ENCODE results near the gene CCL17.

DNA sequence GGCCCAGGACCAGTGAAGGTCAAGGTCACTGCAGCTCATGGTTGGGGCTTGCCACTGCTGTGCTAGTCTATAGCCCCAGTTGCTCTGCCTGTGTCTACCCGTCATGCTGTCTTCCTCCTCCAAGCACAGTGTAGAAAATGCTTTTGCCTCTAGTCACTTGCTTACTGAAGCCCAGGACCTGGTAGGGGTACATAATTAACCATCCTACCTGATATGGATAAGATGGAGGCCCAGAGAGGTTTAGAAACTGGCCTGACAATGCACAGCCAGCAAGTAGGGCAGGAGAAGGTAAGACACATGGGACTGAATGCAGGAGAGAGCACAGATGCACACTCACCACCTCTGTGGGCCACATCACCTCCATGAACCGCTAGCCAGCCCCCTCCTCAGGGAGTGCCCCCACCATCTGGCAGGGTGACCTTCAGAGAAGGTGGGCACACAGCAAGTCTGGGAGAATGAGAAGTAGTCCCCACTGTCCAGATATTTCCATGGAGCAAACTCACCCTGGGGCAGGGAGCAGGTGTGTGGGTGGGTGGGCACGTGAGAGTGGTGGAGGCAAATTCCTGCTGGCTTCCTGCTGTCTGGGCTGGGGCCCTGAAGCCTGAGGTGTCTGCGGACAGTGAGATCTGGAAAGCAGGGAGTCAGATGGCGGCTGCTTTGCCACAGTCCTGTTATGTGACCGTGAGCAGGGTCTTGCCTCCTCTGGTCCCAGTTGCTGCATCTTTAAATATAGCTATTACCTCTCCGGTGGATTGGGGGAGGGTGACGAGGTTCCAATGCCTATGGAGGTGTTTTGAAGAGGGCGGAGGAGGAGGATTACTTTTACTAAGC is 31.2 kb upstream of the CCL17 start:
- TF ChIP-seq, protein P1, sequence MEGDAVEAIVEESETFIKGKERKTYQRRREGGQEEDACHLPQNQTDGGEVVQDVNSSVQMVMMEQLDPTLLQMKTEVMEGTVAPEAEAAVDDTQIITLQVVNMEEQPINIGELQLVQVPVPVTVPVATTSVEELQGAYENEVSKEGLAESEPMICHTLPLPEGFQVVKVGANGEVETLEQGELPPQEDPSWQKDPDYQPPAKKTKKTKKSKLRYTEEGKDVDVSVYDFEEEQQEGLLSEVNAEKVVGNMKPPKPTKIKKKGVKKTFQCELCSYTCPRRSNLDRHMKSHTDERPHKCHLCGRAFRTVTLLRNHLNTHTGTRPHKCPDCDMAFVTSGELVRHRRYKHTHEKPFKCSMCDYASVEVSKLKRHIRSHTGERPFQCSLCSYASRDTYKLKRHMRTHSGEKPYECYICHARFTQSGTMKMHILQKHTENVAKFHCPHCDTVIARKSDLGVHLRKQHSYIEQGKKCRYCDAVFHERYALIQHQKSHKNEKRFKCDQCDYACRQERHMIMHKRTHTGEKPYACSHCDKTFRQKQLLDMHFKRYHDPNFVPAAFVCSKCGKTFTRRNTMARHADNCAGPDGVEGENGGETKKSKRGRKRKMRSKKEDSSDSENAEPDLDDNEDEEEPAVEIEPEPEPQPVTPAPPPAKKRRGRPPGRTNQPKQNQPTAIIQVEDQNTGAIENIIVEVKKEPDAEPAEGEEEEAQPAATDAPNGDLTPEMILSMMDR (IDR thresholded peaks at IDR 0.05), result no peak
- TF ChIP-seq POLR2A (IDR thresholded peaks at IDR 0.05) (no peak), EP300 (IDR thresholded peaks at IDR 0.05) (no peak)

Measured in ovary (tissue), 3 donors.